ENCODE results near the gene EDEM3. TPM values are rescaled to one million over a fixed set of nuclear protein-coding genes. Genes with fewer than 3 reads are reported as not detected.

Gene EDEM3
- polyA plus RNA-seq, 1 donor from 2014 or later = 49.5 TPM

- Histone ChIP-seq H3K27me3 (ENCODE audit: insufficient read depth, low read depth, low read length) (no peaks in the 10 kb centered on the region), H2AFZ (ENCODE audit: low read depth, low read length) (no peak overlapping the region), H3K79me2 (replicated peaks; ENCODE audit: insufficient read depth, low read length) (no peaks in the 10 kb centered on the region), H3F3A (ENCODE audit: insufficient read depth, low read length, poor library complexity, severe bottlenecking) (no peaks in the 10 kb centered on the region), H3K4me3 (ENCODE audit: low read length) (no peak overlapping the region), H3K36me3 (ENCODE audit: insufficient read depth, low read length) (no peaks in the 10 kb centered on the region), H3K9ac (ENCODE audit: low read length) (no peak overlapping the region), H4K20me1 (ENCODE audit: insufficient read depth) (no peaks in the 10 kb centered on the region), H3K27ac (ENCODE audit: low read length) (no peak overlapping the region), H3K9me2 (ENCODE audit: insufficient read depth, low read length) (no peaks in the 10 kb centered on the region), H3K4me2 (ENCODE audit: low read length) (no peak overlapping the region), H3K9me3 (ENCODE audit: low read length) (no peaks in the 10 kb centered on the region)
- no peak for TF ChIP-seq RAD21 (conservative IDR thresholded peaks at IDR 0.05)
- no peak for TF ChIP-seq MXI1 (conservative IDR thresholded peaks at IDR 0.05; ENCODE audit: poor library complexity, severe bottlenecking)
- TF ChIP-seq EZH2 (IDR thresholded peaks at IDR 0.05; ENCODE audit: borderline replicate concordance, insufficient read depth, low read length, poor library complexity, severe bottlenecking) = no peak
- no peak for TF ChIP-seq CTCF (IDR thresholded peaks at IDR 0.05; ENCODE audit: poor library complexity, severe bottlenecking)
- TF ChIP-seq POLR2AphosphoS5 (IDR thresholded peaks at IDR 0.05) = no peak
- TF ChIP-seq EP300 (conservative IDR thresholded peaks at IDR 0.05; ENCODE audit: poor library complexity, severe bottlenecking) = no peak
- no peak for TF ChIP-seq SMC3 (conservative IDR thresholded peaks at IDR 0.05; ENCODE audit: poor library complexity)
- no peak for TF ChIP-seq REST (IDR thresholded peaks at IDR 0.05; ENCODE audit: borderline replicate concordance)
Measured at GRCh38 chr1:184696403-184696802, 58.3 kb downstream of the EDEM3 start.

DNA sequence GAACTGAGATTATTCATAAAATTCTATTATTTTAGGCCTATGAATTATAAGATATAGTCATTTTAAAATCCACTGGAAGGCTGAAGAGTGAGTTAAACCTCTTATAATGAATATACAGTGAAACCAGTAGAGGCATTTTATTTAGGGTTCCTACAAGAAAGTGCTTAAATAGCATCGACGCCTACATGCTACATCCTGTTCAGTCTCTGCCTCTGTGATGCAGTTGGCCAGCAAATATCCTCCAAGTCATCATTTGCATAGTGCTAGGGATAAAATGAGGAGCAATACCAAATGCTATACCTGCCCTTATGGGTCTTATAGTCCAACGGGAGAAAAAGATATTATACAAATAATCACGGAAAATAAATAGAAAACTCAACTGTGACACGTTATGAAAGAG lies 59.6 kb downstream of the EDEM3 start:
- Histone ChIP-seq H2AFZ (ENCODE audit: low read depth, low read length) (no peak overlapping the region), H3K9me3 (ENCODE audit: low read length) (no peaks in the 10 kb centered on the region), H4K20me1 (ENCODE audit: insufficient read depth) (no peaks in the 10 kb centered on the region), H3K79me2 (replicated peaks; ENCODE audit: insufficient read depth, low read length) (no peaks in the 10 kb centered on the region), H3K4me3 (ENCODE audit: low read length) (no peak overlapping the region), H3K9ac (ENCODE audit: low read length) (no peak overlapping the region), H3K36me3 (ENCODE audit: insufficient read depth, low read length) (no peaks in the 10 kb centered on the region), H3K27me3 (ENCODE audit: insufficient read depth, low read depth, low read length) (no peaks in the 10 kb centered on the region), H3K4me2 (ENCODE audit: low read length) (no peak overlapping the region), H3F3A (ENCODE audit: insufficient read depth, low read length, poor library complexity, severe bottlenecking) (no peaks in the 10 kb centered on the region), H3K9me2 (ENCODE audit: insufficient read depth, low read length) (no peaks in the 10 kb centered on the region), H3K27ac (ENCODE audit: low read length) (no peak overlapping the region)
- no peak for TF ChIP-seq RAD21 (conservative IDR thresholded peaks at IDR 0.05)
- no peak for TF ChIP-seq EP300 (conservative IDR thresholded peaks at IDR 0.05; ENCODE audit: poor library complexity, severe bottlenecking)
- no peak for TF ChIP-seq MXI1 (conservative IDR thresholded peaks at IDR 0.05; ENCODE audit: poor library complexity, severe bottlenecking)
- TF ChIP-seq TAF1 (IDR thresholded peaks at IDR 0.05; ENCODE audit: low read depth) = no peak
- TF ChIP-seq EZH2 (IDR thresholded peaks at IDR 0.05; ENCODE audit: borderline replicate concordance, insufficient read depth, low read length, poor library complexity, severe bottlenecking) = no peak
- no peak for TF ChIP-seq POLR2AphosphoS5 (IDR thresholded peaks at IDR 0.05)
- no peak for TF ChIP-seq CTCF (IDR thresholded peaks at IDR 0.05; ENCODE audit: poor library complexity, severe bottlenecking)
- TF ChIP-seq REST (IDR thresholded peaks at IDR 0.05; ENCODE audit: borderline replicate concordance) = no peak
- TF ChIP-seq SMC3 (conservative IDR thresholded peaks at IDR 0.05; ENCODE audit: poor library complexity) = no peak
